ENCODE results near the gene ZBED2. TPM values are rescaled to one million over a fixed set of nuclear protein-coding genes. Genes with fewer than 3 reads are reported as not detected.
A peak's percentile ranks its signal among the peaks of the same experiment; 100 is the strongest.

ZBED2 gene
- total and polyA plus RNA-seq, 11 donors: 0.12 to 0.93 (median 0.56) TPM; not detected in 8

- no peak overlapping the region for H3K4me3 ChIP-seq
- DNase-seq (no peak), ATAC-seq (no peak)
- no peaks in the 10 kb centered on the region for H3K9me3 ChIP-seq
- H3K4me1 ChIP-seq: peaks cover 0 to 14% (median 0%) of the 10 kb centered on the region in 12 donors
- H3K27me3 ChIP-seq: no peaks in the 10 kb centered on the region
- intact Hi-C loops (cut with DNase I): no loop called here
- H3K27ac ChIP-seq: no peak overlapping the region
- no peaks in the 10 kb centered on the region for H3K36me3 ChIP-seq
- TF ChIP-seq POLR2A (IDR thresholded peaks at IDR 0.05): no peak
- no peak for TF ChIP-seq CTCF (IDR thresholded peaks at IDR 0.05)
- 58 to 89% (median 76%) methylated on average over 1 of the region's 1 CpG for WGBS, 4 donors
Measured at GRCh38 chr3:111613294-111613693, 18.1 kb upstream of the ZBED2 start.

GRCh38 chr3:111610612-111611054 lies 15.5 kb upstream of the ZBED2 start:
- 78 to 81% (median 79%) methylated on average over 8 of the region's 8 CpGs for WGBS, 4 donors
- DNase-seq (no peak), ATAC-seq (no peak)
- H3K4me1 ChIP-seq: peaks cover 0 to 9% (median 0%) of the 10 kb centered on the region in 12 donors
- intact Hi-C loops (cut with DNase I): no loop called here
- TF ChIP-seq CTCF (IDR thresholded peaks at IDR 0.05): no peak
- no peak for TF ChIP-seq POLR2A (IDR thresholded peaks at IDR 0.05)
- H3K4me3 ChIP-seq: no peak overlapping the region
- no peaks in the 10 kb centered on the region for H3K36me3 ChIP-seq
- H3K9me3 ChIP-seq: no peaks in the 10 kb centered on the region
- no peaks in the 10 kb centered on the region for H3K27me3 ChIP-seq
- no peak overlapping the region for H3K27ac ChIP-seq

GRCh38 chr3:111610189-111610588 lies 15.0 kb upstream of the ZBED2 start:
- H3K27me3 ChIP-seq: no peaks in the 10 kb centered on the region
- no peak for ATAC-seq

GRCh38 chr3:111609700-111610099 lies 14.6 kb upstream of the ZBED2 start:
- Histone ChIP-seq H3K36me3 (no peaks in the 10 kb centered on the region), H3K9me3 (no peaks in the 10 kb centered on the region), H3K27ac (peak overlapping the region in 1 of 12 donors; percentile 16), H3K27me3 (no peaks in the 10 kb centered on the region), H3K4me1 (peaks cover 0 to 6% (median 0%) of the 10 kb centered on the region in 12 donors), H3K4me3 (no peak overlapping the region)
- intact Hi-C loops (cut with DNase I): no loop called here
- ATAC-seq (no peak), DNase-seq (no peak)
- no peak for TF ChIP-seq POLR2A (IDR thresholded peaks at IDR 0.05)
- no peak for TF ChIP-seq CTCF (IDR thresholded peaks at IDR 0.05)
- 76 to 86% (median 83%) methylated on average over 2 of the region's 2 CpGs for WGBS, 4 donors

More at GRCh38 chr3:111610189-111610588, 15.0 kb upstream of the ZBED2 start:
- Histone ChIP-seq H3K36me3 (no peaks in the 10 kb centered on the region), H3K9me3 (no peaks in the 10 kb centered on the region), H3K27ac (peak overlapping the region in 1 of 12 donors; percentile 16), H3K4me1 (peaks cover 0 to 6% (median 0%) of the 10 kb centered on the region in 12 donors), H3K4me3 (no peak overlapping the region)
- TF ChIP-seq CTCF (IDR thresholded peaks at IDR 0.05) (no peak), POLR2A (IDR thresholded peaks at IDR 0.05) (no peak)
- no peak for DNase-seq
- WGBS, 4 donors: 64 to 82% (median 76%) methylated on average over 5 of the region's 5 CpGs
- intact Hi-C loops (cut with DNase I): no loop called here

Data from heart left ventricle (tissue), 16 donors.